GDM1 (cell line): Measurements from ENCODE around the gene APBB1.

Experiments
- DNase-seq: peaks from one replicate; lab custom pipeline; 2025; lab: John Stamatoyannopoulos, UW

APBB1 gene

DNA sequence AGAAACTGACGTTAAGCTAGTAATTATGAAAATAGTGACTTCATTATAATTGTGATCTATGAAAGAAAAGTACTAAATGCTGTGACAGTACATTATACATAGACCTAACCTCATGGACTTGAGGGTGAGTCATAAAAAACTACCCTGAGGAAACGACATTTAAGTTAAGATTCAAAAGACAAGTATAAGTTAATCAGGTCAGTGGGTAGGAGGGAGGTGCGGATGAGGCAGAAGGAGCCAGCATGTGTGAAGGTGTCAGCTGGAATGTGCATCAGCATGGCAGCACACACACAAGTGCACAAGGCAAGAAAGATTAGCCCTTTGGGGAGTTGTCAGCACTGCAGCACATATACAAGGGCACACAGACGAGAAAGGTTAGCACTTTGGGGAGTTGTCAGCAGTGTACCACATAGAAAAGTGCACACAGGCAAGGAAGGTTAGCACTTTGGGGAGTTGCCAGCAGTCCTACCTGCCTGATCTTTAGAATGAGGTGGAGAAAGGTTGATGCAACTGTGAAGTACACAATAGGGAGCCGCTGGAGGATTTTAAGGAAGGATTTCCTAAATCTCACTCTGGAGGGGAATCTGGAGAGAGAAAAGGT, 67.0 kb downstream of the APBB1 start:
- DNase-seq: no peak

DNA sequence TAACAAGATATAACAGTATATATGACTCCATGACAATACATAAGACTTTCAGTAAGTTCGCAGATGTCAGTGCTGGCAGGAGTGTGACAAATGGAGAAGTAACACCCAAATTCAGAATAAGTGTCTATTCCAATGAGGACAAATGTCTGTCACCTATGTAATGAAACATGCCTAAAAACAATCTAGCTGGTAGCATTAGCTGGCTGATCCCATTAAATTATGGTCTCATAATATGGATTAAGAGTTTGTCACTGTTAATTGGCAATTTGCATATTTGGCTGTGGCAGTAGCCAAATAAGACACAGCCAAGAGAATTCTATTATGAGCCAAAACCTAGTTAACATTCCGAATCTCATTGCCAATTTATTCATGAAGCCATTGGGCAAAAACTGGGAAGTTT, 68.4 kb downstream of the APBB1 start:
- DNase-seq: no peak

DNA sequence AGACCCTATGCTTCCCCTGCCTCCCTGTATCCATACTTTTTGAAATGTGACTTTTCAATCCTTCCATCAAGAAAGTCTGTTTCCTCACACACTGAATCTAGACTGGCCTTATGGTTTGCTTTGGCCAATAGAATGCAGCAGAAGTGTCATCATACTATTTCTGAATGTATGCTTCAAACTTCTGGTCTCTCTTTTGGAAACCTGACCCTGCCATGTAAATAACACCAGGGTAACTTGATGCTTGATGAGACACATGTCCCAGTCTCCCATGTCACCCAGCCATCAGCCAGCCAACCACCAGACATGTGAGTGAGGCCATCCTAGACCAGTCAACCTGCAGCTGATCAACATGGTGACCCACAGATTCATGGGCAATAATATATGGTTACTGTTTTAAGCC, 68.9 kb downstream of the APBB1 start:
- no peak for DNase-seq

DNA sequence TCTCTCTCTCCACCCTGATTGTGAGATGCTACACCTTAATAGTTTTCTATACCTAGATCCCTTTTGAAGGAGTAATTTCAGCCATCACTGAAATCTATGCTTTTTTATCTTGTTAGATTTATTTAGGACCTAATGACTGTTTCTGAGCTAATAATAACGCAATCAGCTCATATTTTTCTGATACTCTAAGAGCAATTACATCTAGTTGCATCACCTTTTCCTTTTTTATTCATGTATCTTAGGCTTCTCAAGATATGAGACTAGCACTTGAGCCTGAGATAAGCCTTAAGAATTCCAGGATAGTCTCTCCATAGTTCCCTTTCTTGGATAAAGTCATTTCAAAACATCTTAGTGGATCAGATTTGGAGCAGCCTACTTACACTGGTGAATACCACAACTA, 73.5 kb downstream of the APBB1 start:
- DNase-seq: no peak
